ENCODE measurements around the gene LGMN.
"Not testable (repeated sequence)": the region's sequence is repeated elsewhere in the genome, so short reads cannot be mapped to it uniquely, and the experiment has no call there.

Gene LGMN

GRCh38 chr14:92753250-92753649 is 4.8 kb upstream of the LGMN start:
- H4K20me1 ChIP-seq (ENCODE audit: control insufficient read depth, insufficient read depth, low read depth, low read length): no peaks in the 10 kb centered on the region
- no peaks in the 10 kb centered on the region for H3K27me3 ChIP-seq (ENCODE audit: control insufficient read depth, low read length)
- peaks cover 21% of the 10 kb centered on the region for H3K4me1 ChIP-seq (ENCODE audit: control insufficient read depth, low read length)
- no peak overlapping the region for H3K27ac ChIP-seq (ENCODE audit: low read depth, low read length)
- no peaks in the 10 kb centered on the region for H3F3A ChIP-seq (ENCODE audit: control insufficient read depth, insufficient read depth)
- H3K79me2 ChIP-seq (ENCODE audit: control insufficient read depth, low read length): no peaks in the 10 kb centered on the region
- H3K9me2 ChIP-seq (replicated peaks; ENCODE audit: control insufficient read depth, low read length): no peaks in the 10 kb centered on the region
- no peaks in the 10 kb centered on the region; the same call in 1 of the 2 replicates for H3K9me3 ChIP-seq (ENCODE audit: control insufficient read depth, insufficient read depth, low read length)
- H3K36me3 ChIP-seq (ENCODE audit: control insufficient read depth, low read length): no peaks in the 10 kb centered on the region
- no peak overlapping the region for H3K4me3 ChIP-seq (ENCODE audit: low read length)
- TF ChIP-seq CTCF (IDR thresholded peaks at IDR 0.05; ENCODE audit: low read depth, low read length, poor library complexity, severe bottlenecking): no peak
- no peak for TF ChIP-seq EZH2phosphoT487 (IDR thresholded peaks at IDR 0.05; ENCODE audit: borderline replicate concordance, low read length)
- no peak overlapping the region for H3K4me2 ChIP-seq (ENCODE audit: low read length)

- Histone ChIP-seq H3K4me1 (ENCODE audit: control insufficient read depth, low read length) (peaks cover 21% of the 10 kb centered on the region), H3K9me3 (ENCODE audit: control insufficient read depth, insufficient read depth, low read length) (no peaks in the 10 kb centered on the region; the same call in 1 of the 2 replicates), H4K20me1 (ENCODE audit: control insufficient read depth, insufficient read depth, low read depth, low read length) (no peaks in the 10 kb centered on the region), H3K79me2 (ENCODE audit: control insufficient read depth, low read length) (no peaks in the 10 kb centered on the region), H3K4me3 (ENCODE audit: low read length) (no peak overlapping the region), H3K36me3 (ENCODE audit: control insufficient read depth, low read length) (no peaks in the 10 kb centered on the region), H3K27me3 (ENCODE audit: control insufficient read depth, low read length) (no peaks in the 10 kb centered on the region; the same call in 1 of the 2 replicates), H3K4me2 (ENCODE audit: low read length) (no peak overlapping the region), H3F3A (ENCODE audit: control insufficient read depth, insufficient read depth) (no peaks in the 10 kb centered on the region), H3K9me2 (replicated peaks; ENCODE audit: control insufficient read depth, low read length) (no peaks in the 10 kb centered on the region), H3K27ac (ENCODE audit: low read depth, low read length) (no peak overlapping the region)
- TF ChIP-seq EZH2phosphoT487 (IDR thresholded peaks at IDR 0.05; ENCODE audit: borderline replicate concordance, low read length): no peak
- TF ChIP-seq CTCF (IDR thresholded peaks at IDR 0.05; ENCODE audit: low read depth, low read length, poor library complexity, severe bottlenecking): no peak
These were observed 3.4 kb upstream of the LGMN start for GRCh38 chr14:92751819-92752218.

GRCh38 chr14:92750994-92751400 is 2.6 kb upstream of the LGMN start:
- no peak for TF ChIP-seq EZH2phosphoT487 (IDR thresholded peaks at IDR 0.05; ENCODE audit: borderline replicate concordance, low read length)
- no peak for TF ChIP-seq CTCF (IDR thresholded peaks at IDR 0.05; ENCODE audit: low read depth, low read length, poor library complexity, severe bottlenecking)
- Histone ChIP-seq H3K27me3 (ENCODE audit: control insufficient read depth, low read length) (no peaks in the 10 kb centered on the region; the same call in 1 of the 2 replicates), H3K36me3 (ENCODE audit: control insufficient read depth, low read length) (no peaks in the 10 kb centered on the region), H4K20me1 (ENCODE audit: control insufficient read depth, insufficient read depth, low read depth, low read length) (no peaks in the 10 kb centered on the region), H3K4me1 (ENCODE audit: control insufficient read depth, low read length) (peaks cover 21% of the 10 kb centered on the region), H3K79me2 (ENCODE audit: control insufficient read depth, low read length) (no peaks in the 10 kb centered on the region), H3K4me3 (ENCODE audit: low read length) (no peak overlapping the region), H3K9me3 (ENCODE audit: control insufficient read depth, insufficient read depth, low read length) (no peaks in the 10 kb centered on the region; the same call in 1 of the 2 replicates), H3K4me2 (ENCODE audit: low read length) (no peak overlapping the region), H3F3A (ENCODE audit: control insufficient read depth, insufficient read depth) (no peaks in the 10 kb centered on the region), H3K9me2 (replicated peaks; ENCODE audit: control insufficient read depth, low read length) (no peaks in the 10 kb centered on the region), H3K27ac (ENCODE audit: low read depth, low read length) (no peak overlapping the region)

GRCh38 chr14:92750222-92750728 is 1.8 kb upstream of the LGMN start:
- H3K27me3 ChIP-seq (ENCODE audit: control insufficient read depth, low read length); H3K36me3 ChIP-seq (ENCODE audit: control insufficient read depth, low read length); H3K4me2 ChIP-seq (ENCODE audit: low read length); H3K27ac ChIP-seq (ENCODE audit: low read depth, low read length); H4K20me1 ChIP-seq (ENCODE audit: control insufficient read depth, insufficient read depth, low read depth, low read length); H3K4me3 ChIP-seq (ENCODE audit: low read length); H3K9me2 ChIP-seq (replicated peaks; ENCODE audit: control insufficient read depth, low read length); H3K9me3 ChIP-seq (ENCODE audit: control insufficient read depth, insufficient read depth, low read length); H3F3A ChIP-seq (ENCODE audit: control insufficient read depth, insufficient read depth); H3K79me2 ChIP-seq (ENCODE audit: control insufficient read depth, low read length): not testable (repeated sequence)
- peaks cover 21% of the 10 kb centered on the region for H3K4me1 ChIP-seq (ENCODE audit: control insufficient read depth, low read length)
